MM.1S (cell line): ENCODE measurements around the gene DDX31.

ENCODE experiments used
- EZH2 ChIP-seq: fragments of 300-600 bp; sonication (generic); optimal IDR thresholded peaks from 2 replicates; pipeline ENCODE3; 2017; ENCODE audit warnings: low read depth, mild to moderate bottlenecking, antibody characterized with exemption, low read length, mixed read lengths
- EZH2phosphoT487 ChIP-seq: fragments of 300-600 bp; sonication (generic); IDR thresholded peaks from 2 replicates; pipeline ENCODE4 v1.6.1; 2018; ENCODE audit warnings: antibody characterized with exemption, low read length
- TF ChIP-seq, protein P1 (sequence below): fragments of 300-600 bp; sonication (generic); IDR thresholded peaks from 2 replicates; pipeline ENCODE4 v1.5.1; 2016; ENCODE audit warnings: antibody characterized with exemption, low read length, mixed read lengths

DNA sequence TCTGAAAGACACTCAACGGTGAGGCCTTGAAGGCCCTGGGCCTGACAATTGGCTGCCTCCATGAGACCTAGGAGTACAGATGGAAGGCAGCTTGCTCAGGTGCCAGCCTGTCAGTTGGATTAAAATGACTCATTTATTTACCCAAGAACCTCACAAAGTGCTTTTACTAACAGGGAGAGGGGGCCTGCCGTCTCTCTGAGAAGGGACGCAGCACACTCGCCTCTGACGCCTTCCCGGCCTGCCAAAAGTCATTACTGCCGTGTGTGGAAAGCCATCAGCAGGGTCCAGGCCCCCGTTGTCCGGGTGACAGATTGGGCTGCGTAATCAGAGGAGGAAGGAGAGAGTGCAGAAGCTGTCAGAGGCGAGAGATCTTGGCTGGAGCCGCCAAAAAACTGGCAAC is 32.4 kb downstream of the DDX31 start:
- TF ChIP-seq, protein P1, sequence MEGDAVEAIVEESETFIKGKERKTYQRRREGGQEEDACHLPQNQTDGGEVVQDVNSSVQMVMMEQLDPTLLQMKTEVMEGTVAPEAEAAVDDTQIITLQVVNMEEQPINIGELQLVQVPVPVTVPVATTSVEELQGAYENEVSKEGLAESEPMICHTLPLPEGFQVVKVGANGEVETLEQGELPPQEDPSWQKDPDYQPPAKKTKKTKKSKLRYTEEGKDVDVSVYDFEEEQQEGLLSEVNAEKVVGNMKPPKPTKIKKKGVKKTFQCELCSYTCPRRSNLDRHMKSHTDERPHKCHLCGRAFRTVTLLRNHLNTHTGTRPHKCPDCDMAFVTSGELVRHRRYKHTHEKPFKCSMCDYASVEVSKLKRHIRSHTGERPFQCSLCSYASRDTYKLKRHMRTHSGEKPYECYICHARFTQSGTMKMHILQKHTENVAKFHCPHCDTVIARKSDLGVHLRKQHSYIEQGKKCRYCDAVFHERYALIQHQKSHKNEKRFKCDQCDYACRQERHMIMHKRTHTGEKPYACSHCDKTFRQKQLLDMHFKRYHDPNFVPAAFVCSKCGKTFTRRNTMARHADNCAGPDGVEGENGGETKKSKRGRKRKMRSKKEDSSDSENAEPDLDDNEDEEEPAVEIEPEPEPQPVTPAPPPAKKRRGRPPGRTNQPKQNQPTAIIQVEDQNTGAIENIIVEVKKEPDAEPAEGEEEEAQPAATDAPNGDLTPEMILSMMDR: no peak
- TF ChIP-seq EZH2 (no peak), EZH2phosphoT487 (no peak)
